GM18907 (cell line): ENCODE measurements around the gene LSM4.
A peak's percentile ranks its signal among the peaks of the same experiment; 100 is the strongest.
"Not testable (repeated sequence)": the region's sequence is repeated elsewhere in the genome, so short reads cannot be mapped to it uniquely, and the experiment has no call there.

ENCODE experiments used
- ATAC-seq: cut with Tn5 transposase; IDR thresholded peaks from one replicate; pipeline ENCODE4 v1.9.1; 2021; ENCODE audit warnings: mild to moderate bottlenecking, moderate library complexity; ENCODE audit not compliant: unreplicated experiment

Gene LSM4

GRCh38 chr19:18340990-18341868 lies 18.4 kb upstream of the LSM4 start:
- no peak for ATAC-seq

GRCh38 chr19:18340190-18340989 lies 17.5 kb upstream of the LSM4 start, which contains the start of gene PGPEP1:
Gene PGPEP1, plus strand, starts transcription at chr19:18340598. Its CDS starts 84 bp downstream, at chr19:18340682.
- ATAC-seq: no peak

DNA sequence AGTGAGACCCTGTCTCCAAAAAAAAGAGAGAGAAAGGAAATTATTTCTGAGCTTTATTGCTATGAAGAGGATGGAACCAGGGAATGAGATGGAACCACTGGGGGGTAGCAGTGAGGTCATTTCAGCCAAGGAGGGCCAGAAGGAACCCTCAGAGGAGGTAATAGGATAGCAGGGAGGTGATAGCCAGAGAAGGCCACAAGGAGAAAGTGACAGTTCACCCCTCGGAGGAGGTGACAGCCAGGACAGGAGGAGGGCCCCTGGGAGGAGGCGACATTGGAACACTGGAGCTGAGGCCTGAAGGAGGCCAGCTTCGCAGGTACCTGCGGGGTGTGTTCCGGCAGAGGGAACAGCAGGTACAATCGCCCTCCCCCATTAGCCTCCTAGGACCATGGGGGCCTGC lies 16.8 kb upstream of the LSM4 start:
- ATAC-seq: no peak

- no peak for ATAC-seq
Observed at GRCh38 chr19:18338541-18338940, 15.7 kb upstream of the LSM4 start.

- ATAC-seq: no peak
Observed at GRCh38 chr19:18336121-18336520, 13.2 kb upstream of the LSM4 start.

DNA sequence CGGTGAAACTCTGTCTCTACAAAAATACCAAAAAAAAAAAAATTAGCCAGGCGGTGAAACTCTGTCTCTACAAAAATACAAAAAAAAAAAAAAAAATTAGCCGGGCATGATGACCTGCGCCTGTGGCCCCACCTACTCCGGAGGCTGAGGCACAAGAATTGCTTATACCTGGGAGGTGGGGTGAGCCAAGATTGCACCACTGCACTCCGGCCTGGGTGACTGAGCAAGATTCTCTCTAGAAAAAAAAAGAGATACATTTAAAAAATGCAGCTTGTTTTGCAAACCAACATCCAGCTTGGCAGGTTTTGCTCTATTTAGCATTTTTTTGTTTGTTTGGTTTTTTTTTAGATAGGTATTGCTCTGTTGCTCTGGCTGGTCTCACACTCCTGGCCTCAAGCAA lies 10.8 kb upstream of the LSM4 start:
- no peak for ATAC-seq

DNA sequence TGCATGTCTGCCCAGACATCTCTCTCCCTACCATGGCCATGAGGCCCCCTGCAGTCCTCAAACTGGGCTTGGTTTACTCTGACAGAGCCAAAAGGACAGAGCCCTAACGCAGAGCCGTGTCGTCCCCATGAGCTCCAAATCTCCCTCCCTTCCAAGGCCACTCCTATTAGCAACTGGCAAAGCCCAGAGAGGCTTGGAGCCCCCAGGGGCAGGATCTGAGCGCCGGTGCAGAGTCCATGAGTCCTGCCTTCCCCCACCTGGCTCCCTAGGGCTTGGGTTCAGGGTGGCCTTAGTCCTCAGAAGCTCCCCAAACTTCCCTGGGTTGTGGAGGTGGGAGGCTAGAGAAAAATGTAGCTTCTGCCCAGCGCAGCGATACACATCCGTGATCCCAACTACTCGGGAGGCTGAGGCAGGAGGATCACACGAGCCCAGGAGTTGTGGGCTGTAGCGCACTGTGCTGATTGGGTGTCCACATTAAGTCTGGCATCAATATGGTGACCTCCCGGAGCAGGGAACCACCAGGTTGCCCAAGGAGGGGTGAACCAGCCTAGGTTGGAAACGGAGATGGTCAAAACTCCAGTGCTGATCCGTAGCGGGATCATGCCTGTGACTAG lies 10.1 kb upstream of the LSM4 start:
- no peak for ATAC-seq

GRCh38 chr19:18330868-18331267 lies 8.0 kb upstream of the LSM4 start:
- no peak for ATAC-seq

DNA sequence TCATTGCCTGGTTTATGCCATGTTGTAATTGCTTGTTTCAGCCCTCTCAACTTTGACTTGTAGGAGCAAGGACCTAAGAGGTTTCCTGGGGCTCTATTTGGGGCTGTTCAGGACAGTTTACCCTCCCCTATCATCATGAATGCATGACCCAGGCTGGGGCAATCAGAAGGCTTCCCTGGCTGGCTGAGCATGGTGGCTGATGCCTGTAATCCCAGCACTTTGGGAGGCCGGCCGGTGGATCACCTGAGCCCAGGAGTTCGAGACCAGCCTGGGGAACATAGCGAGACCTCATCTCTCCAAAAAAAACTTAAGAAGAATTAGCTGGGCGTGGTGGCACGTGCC lies 6.1 kb upstream of the LSM4 start:
- ATAC-seq: no peak

- ATAC-seq: peak; percentile 80
Observed at GRCh38 chr19:18328340-18329034, 5.6 kb upstream of the LSM4 start.

DNA sequence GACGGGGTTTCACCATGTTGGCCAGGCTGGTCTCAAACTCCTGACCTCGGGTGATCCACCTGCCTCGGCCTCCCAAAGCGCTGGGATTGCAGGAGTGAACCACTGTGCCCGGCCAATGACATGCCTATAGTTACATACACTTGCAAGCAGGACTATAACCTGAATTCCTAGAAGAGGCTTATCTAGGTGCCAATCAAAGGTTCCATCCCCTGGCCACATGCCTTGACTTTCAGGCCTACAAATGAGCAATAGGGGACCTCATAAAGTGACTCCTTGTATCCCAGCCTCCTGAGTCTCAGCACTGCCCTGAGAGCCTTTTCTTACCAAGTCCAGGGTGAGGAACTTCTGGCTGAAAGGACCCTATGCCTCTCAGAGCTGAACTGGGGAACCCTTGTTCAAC lies 3.9 kb upstream of the LSM4 start:
- ATAC-seq: no peak

DNA sequence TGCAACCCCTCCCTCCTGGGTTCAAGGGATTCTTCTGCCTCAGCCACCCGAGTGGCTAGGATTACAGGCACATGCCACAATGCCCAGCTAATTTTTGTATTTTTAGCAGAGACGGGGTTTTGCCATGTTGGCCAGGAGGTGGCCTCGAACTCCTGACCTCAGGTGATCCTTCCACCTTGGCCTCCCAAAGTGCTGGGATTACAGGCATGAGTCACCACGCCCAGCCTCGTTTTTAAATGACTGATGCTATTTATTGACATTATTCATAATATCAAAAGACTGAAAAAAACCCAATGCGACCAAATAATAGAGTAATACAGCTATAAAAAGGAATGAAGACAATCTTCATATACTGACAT lies 1.5 kb upstream of the LSM4 start:
- ATAC-seq: not testable (repeated sequence)

DNA sequence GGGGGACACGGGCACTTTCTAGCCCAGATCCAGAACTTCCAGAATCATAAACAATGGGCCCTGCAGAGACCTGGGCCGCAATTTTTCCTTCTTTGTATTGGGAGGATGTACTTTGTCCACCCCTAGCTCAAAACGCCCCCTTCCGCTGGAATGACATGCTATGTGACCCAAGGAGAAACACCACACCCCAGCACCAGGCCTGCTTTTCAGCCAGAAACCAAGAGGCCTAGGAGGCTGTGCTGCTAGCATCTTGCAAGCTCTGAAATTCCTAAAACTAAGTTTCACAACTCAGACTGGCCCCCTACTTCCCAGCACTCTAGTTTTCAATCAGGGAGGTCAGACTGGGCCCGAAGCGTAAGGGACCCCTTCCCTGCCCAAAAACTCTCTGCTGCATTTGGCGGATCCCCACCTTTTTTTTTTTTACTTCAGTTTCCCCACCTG lies 538 bp downstream of the LSM4 start:
- peak; percentile 1 for ATAC-seq

GRCh38 chr19:18321734-18322102 lies 1.2 kb downstream of the LSM4 start:
- no peak for ATAC-seq

GRCh38 chr19:18320865-18321733 lies 1.8 kb downstream of the LSM4 start:
- ATAC-seq: no peak

GRCh38 chr19:18319591-18320135 lies 3.2 kb downstream of the LSM4 start:
- ATAC-seq: no peak

DNA sequence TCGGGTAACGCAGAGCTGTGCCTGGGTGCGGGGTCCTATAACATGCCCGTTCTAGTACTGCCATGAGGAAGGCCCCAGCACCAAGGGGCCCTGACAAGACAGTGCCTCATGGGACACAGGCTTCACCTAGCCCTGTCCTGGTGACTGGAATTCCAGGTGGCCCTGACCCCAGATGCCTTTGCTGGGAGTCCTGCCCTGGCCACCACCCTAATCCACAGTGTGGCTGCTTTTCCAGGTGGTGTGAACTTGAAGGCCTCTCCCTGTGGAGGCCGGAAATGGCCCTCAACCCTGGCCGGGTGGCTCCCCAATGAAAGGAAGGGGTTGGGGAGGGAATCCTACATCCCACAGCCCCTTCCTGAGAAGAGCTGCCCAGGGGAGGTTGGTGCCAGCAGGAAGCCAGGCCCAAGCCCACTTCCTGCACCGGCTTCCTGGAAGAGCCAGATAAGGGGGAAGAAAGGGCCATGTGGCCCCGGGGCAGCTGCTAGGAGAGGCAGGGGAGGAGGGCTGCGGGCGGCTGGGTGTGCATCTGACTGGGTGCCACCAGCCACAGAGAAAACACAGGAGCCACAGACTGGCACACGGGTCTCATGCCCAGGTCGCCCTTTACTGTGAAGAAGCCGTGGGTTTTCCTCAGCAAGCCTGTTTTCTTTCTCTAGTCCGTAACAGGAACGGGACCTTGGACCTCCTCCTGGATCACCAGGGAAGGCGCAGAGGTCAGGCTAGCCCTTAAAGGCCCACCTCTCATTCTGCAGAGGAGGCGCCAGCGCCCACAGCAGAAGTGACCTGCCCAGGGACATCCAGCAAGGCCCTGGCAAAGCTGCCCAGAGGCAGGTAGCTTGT lies 4.7 kb downstream of the LSM4 start:
- no peak for ATAC-seq

GRCh38 chr19:18313398-18313797 lies 9.5 kb downstream of the LSM4 start:
- no peak for ATAC-seq

DNA sequence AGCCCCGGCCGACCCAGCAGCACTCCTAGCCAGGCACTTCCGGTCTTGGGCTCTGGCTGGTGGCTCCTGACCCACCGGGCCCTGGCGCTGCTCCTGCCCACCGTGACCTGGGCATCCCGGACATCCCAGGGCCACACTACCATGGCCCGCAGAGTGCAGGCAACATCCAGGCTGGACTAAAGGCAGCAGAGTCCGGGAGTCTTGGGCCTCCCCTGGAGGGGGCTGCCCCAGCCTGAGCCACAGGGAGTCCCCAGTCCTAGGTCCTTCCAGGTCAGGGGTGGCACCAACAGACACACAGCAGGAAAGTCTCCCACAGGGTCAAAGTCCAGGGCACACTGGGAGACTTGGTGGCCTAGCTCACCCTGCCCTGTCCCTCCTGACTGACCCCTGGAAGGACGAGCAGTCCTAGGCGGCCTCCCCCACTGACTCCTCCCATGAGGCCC lies 10.8 kb downstream of the LSM4 start:
- ATAC-seq: no peak
